Trophoblast cell (in vitro differentiated cells and primary cell): ENCODE measurements around the gene WNT9A.

ENCODE experiments used
- DNase-seq, 2 donors: peaks; one replicate each; pipeline ENCODE4 v3.0.0-alpha.2; 2016
- H2AFZ ChIP-seq: 2 replicates; pipeline ENCODE4 v1.6.1; 2013; ENCODE audit warnings: low read length, moderate library complexity, mild to moderate bottlenecking; ENCODE audit not compliant: insufficient read depth, poor library complexity
- H2AK5ac ChIP-seq: 2 replicates; pipeline ENCODE4 v1.6.1; 2013; ENCODE audit warnings: mild to moderate bottlenecking, low read length
- H2BK120ac ChIP-seq: 2 replicates; pipeline ENCODE4 v1.6.1; 2013; ENCODE audit warnings: low read length, mild to moderate bottlenecking, moderate library complexity; ENCODE audit not compliant: insufficient read depth, poor library complexity
- H2BK12ac ChIP-seq: 2 replicates; pipeline ENCODE4 v1.6.1; 2013; ENCODE audit warnings: mild to moderate bottlenecking, low read length, moderate library complexity
- H2BK5ac ChIP-seq: 2 replicates; pipeline ENCODE4 v1.6.1; 2013; ENCODE audit warnings: low read length, low read depth, moderate library complexity, mild to moderate bottlenecking; ENCODE audit not compliant: poor library complexity
- H3K14ac ChIP-seq: 2 replicates; pipeline ENCODE4 v1.6.1; 2013; ENCODE audit warnings: mild to moderate bottlenecking, low read length
- H3K18ac ChIP-seq: 2 replicates; pipeline ENCODE4 v1.6.1; 2013; ENCODE audit warnings: mild to moderate bottlenecking, low read length
- H3K23ac ChIP-seq: 2 replicates; pipeline ENCODE4 v1.6.1; 2013; ENCODE audit warnings: low read length
- H3K27ac ChIP-seq: 2 replicates; pipeline ENCODE4 v1.5.1; 2013; ENCODE audit warnings: low read depth, mild to moderate bottlenecking, inconsistent platforms, low read length, moderate library complexity
- H3K27me3 ChIP-seq: 2 replicates; pipeline ENCODE4 v1.6.1; 2013; ENCODE audit warnings: inconsistent platforms, mild to moderate bottlenecking, low read length, moderate library complexity; ENCODE audit not compliant: insufficient read depth
- H3K36me3 ChIP-seq, 2 experiments: 1 replicate in 1 of 2; 2 replicates in 1 of 2; pipeline ENCODE4 v1.6.1; 2013; ENCODE audit warnings: low read length in 2 of 2, mild to moderate bottlenecking in 2 of 2, moderate library complexity in 1 of 2; ENCODE audit not compliant: insufficient read depth in 2 of 2, control insufficient read depth in 1 of 2
- H3K4ac ChIP-seq: 2 replicates; pipeline ENCODE4 v1.6.1; 2013; ENCODE audit warnings: low read depth, mild to moderate bottlenecking, low read length, moderate library complexity
- H3K4me1 ChIP-seq, 2 experiments: 1 replicate in 1 of 2; 2 replicates in 1 of 2; pipeline ENCODE4 v1.6.1; 2013; ENCODE audit warnings: low read length in 2 of 2, mild to moderate bottlenecking in 2 of 2, moderate library complexity in 1 of 2; ENCODE audit not compliant: insufficient read depth in 2 of 2, control insufficient read depth in 1 of 2
- H3K4me2 ChIP-seq: 2 replicates; pipeline ENCODE4 v1.6.1; 2013; ENCODE audit warnings: inconsistent platforms, mild to moderate bottlenecking, low read length, moderate library complexity
- H3K4me3 ChIP-seq: 2 replicates; pipeline ENCODE4 v1.5.1; 2013; ENCODE audit warnings: mild to moderate bottlenecking, low read depth, low read length, inconsistent platforms
- H3K79me1 ChIP-seq: one replicate; pipeline ENCODE4 v1.6.1; 2013; ENCODE audit warnings: low read length
- H3K79me2 ChIP-seq: 2 replicates; pipeline ENCODE4 v1.6.1; 2013; ENCODE audit warnings: low read length, mild to moderate bottlenecking; ENCODE audit not compliant: control insufficient read depth, insufficient read depth, poor library complexity
- H3K9ac ChIP-seq: 2 replicates; pipeline ENCODE4 v1.6.1; 2013; ENCODE audit warnings: mild to moderate bottlenecking, low read length
- H3K9me3 ChIP-seq: 2 replicates; pipeline ENCODE4 v1.6.1; 2013; ENCODE audit warnings: low read depth, mild to moderate bottlenecking, control low read depth, inconsistent platforms, low read length; ENCODE audit not compliant: insufficient read depth
- H4K12ac ChIP-seq: 2 replicates; pipeline ENCODE4 v1.6.1; 2013; ENCODE audit warnings: low read depth, mild to moderate bottlenecking, low read length, moderate library complexity
- H4K8ac ChIP-seq: 2 replicates; pipeline ENCODE4 v1.6.1; 2013; ENCODE audit warnings: low read depth, mild to moderate bottlenecking, low read length, moderate library complexity
- H4K91ac ChIP-seq: one replicate; pipeline ENCODE4 v1.6.1; 2013; ENCODE audit warnings: low read depth, mild to moderate bottlenecking, low read length, moderate library complexity
- WGBS: extraction: QIAGEN DNeasy Blood & Tissue Kit; methylation state at CpG from one replicate; pipeline ENCODE4 v1.1.7; 2013; ENCODE audit warnings: missing lambda C conversion rate; ENCODE audit not compliant: insufficient read length, insufficient coverage; ENCODE audit errors: extremely low coverage; 5-methylcytosine and 5-hydroxymethylcytosine counted together

WNT9A gene

DNA sequence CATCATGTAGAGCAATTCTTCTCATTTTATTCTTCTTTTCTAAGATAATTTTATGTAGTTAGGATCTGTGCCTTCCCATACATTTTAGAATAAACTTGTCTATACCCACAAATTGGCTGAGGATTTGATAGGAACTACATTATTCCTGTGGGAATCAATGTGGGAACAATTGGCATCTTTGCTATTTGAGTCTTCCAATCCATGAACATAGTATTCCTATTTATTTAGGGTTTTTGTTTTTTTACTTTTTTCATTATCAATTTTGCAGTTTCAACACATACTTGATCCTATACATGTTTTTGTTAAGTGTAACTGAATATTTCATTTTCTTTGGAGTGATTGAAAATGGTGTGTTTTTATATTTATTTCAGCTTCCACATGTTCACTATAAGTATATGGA lies 8.1 kb upstream of the WNT9A start:
- H3K36me3 ChIP-seq: no peaks in the 10 kb centered on the region
- no peak overlapping the region for H3K14ac ChIP-seq
- H3K18ac ChIP-seq: no peak overlapping the region
- H3K9me3 ChIP-seq: peaks cover 1% of the 10 kb centered on the region
- H4K91ac ChIP-seq: no peak overlapping the region
- no peaks in the 10 kb centered on the region for H3K79me1 ChIP-seq
- no peak for DNase-seq
- no peak overlapping the region for H4K12ac ChIP-seq
- no peak overlapping the region for H2BK5ac ChIP-seq
- no peak overlapping the region for H3K9ac ChIP-seq
- no peak overlapping the region for H3K27ac ChIP-seq
- H3K4ac ChIP-seq: no peak overlapping the region
- H3K79me2 ChIP-seq: no peaks in the 10 kb centered on the region
- H2BK120ac ChIP-seq: no peak overlapping the region
- H2AFZ ChIP-seq: no peak overlapping the region
- H3K4me3 ChIP-seq: no peak overlapping the region
- no peak overlapping the region for H2BK12ac ChIP-seq
- H4K8ac ChIP-seq: no peak overlapping the region
- no peaks in the 10 kb centered on the region for H3K27me3 ChIP-seq
- no peak overlapping the region for H3K4me2 ChIP-seq
- no peak overlapping the region for H3K23ac ChIP-seq
- no peak overlapping the region for H2AK5ac ChIP-seq
- H3K4me1 ChIP-seq: peaks cover 3 to 5% of the 10 kb centered on the region in 2 experiments

- no peak overlapping the region for H4K8ac ChIP-seq
- no peak overlapping the region for H3K4me2 ChIP-seq
- DNase-seq: no peak
- peaks cover 3 to 5% of the 10 kb centered on the region in 2 experiments for H3K4me1 ChIP-seq
- no peak overlapping the region for H3K4ac ChIP-seq
- H3K18ac ChIP-seq: no peak overlapping the region
- peaks cover 1% of the 10 kb centered on the region for H3K9me3 ChIP-seq
- H3K27me3 ChIP-seq: no peaks in the 10 kb centered on the region
- H3K27ac ChIP-seq: no peak overlapping the region
- no peaks in the 10 kb centered on the region for H3K36me3 ChIP-seq
- H4K91ac ChIP-seq: no peak overlapping the region
- H2BK5ac ChIP-seq: no peak overlapping the region
- H3K23ac ChIP-seq: no peak overlapping the region
- H4K12ac ChIP-seq: no peak overlapping the region
- no peak overlapping the region for H2AK5ac ChIP-seq
- no CpG with 5 or more reads among the region's 4 CpGs for WGBS
- no peak overlapping the region for H2BK12ac ChIP-seq
- no peak overlapping the region for H2AFZ ChIP-seq
- H3K14ac ChIP-seq: no peak overlapping the region
- no peak overlapping the region for H3K9ac ChIP-seq
- no peaks in the 10 kb centered on the region for H3K79me2 ChIP-seq
- no peak overlapping the region for H2BK120ac ChIP-seq
- no peaks in the 10 kb centered on the region for H3K79me1 ChIP-seq
- H3K4me3 ChIP-seq: no peak overlapping the region
Observed at GRCh38 chr1:227954163-227954850, 6.6 kb upstream of the WNT9A start.

DNA sequence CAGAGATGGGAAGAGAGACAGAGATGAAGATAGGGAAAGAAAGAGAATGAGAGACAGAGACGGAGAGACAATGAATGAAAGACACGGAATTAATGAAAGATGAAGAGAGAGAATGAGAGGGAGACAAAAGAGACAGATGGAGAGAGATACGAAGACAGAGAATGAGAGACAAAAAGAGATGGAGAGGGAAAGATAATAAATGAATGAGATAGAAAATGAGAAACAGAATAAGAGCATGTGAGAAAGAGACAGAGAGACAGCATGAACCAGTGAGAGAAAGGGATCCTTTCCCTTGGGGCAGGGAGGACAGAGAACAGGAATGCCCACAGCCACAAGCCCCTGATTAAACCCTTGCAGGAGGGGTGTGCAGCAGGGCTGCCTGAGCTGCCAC lies 5.3 kb upstream of the WNT9A start:
- Histone ChIP-seq H3K79me2 (no peaks in the 10 kb centered on the region), H3K4me1 (peaks cover 6 to 8% of the 10 kb centered on the region in 2 experiments), H3K36me3 (no peaks in the 10 kb centered on the region), H3K9ac (no peak overlapping the region), H3K27me3 (no peaks in the 10 kb centered on the region), H3K9me3 (peaks cover 1% of the 10 kb centered on the region), H2BK5ac (no peak overlapping the region), H4K8ac (no peak overlapping the region), H2BK120ac (no peak overlapping the region), H2AFZ (no peak overlapping the region), H2BK12ac (no peak overlapping the region), H3K4me2 (no peak overlapping the region), H3K23ac (no peak overlapping the region), H3K18ac (no peak overlapping the region), H3K27ac (no peak overlapping the region), H3K79me1 (peaks cover 2% of the 10 kb centered on the region), H3K4me3 (no peak overlapping the region), H3K4ac (no peak overlapping the region), H2AK5ac (no peak overlapping the region), H3K14ac (no peak overlapping the region), H4K91ac (no peak overlapping the region), H4K12ac (no peak overlapping the region)
- WGBS: 100% methylated on average over 3 of the region's 3 CpGs
- DNase-seq: no peak

- no CpG with 5 or more reads among the region's 18 CpGs for WGBS
- Histone ChIP-seq H2AK5ac (no peak overlapping the region), H4K91ac (no peak overlapping the region), H3K4me1 (peaks cover 6 to 8% of the 10 kb centered on the region in 2 experiments), H3K9ac (no peak overlapping the region), H3K27me3 (no peaks in the 10 kb centered on the region), H3K4me2 (no peak overlapping the region), H2AFZ (no peak overlapping the region), H3K36me3 (no peaks in the 10 kb centered on the region), H3K9me3 (peaks cover 1% of the 10 kb centered on the region), H2BK120ac (no peak overlapping the region), H3K23ac (no peak overlapping the region), H4K12ac (no peak overlapping the region), H3K18ac (no peak overlapping the region), H3K14ac (no peak overlapping the region), H3K27ac (no peak overlapping the region), H4K8ac (no peak overlapping the region), H3K4ac (no peak overlapping the region), H2BK12ac (no peak overlapping the region), H3K79me1 (peaks cover 2% of the 10 kb centered on the region), H3K4me3 (no peak overlapping the region), H2BK5ac (no peak overlapping the region), H3K79me2 (no peaks in the 10 kb centered on the region)
- DNase-seq: no peak
Observed at GRCh38 chr1:227952374-227953021, 4.8 kb upstream of the WNT9A start.
